ENCODE data around the gene MCOLN1.
A peak's percentile ranks its signal among the peaks of the same experiment; 100 is the strongest.
"Not testable (repeated sequence)": the region's sequence is repeated elsewhere in the genome, so short reads cannot be mapped to it uniquely, and the experiment has no call there.

MCOLN1 gene

DNA sequence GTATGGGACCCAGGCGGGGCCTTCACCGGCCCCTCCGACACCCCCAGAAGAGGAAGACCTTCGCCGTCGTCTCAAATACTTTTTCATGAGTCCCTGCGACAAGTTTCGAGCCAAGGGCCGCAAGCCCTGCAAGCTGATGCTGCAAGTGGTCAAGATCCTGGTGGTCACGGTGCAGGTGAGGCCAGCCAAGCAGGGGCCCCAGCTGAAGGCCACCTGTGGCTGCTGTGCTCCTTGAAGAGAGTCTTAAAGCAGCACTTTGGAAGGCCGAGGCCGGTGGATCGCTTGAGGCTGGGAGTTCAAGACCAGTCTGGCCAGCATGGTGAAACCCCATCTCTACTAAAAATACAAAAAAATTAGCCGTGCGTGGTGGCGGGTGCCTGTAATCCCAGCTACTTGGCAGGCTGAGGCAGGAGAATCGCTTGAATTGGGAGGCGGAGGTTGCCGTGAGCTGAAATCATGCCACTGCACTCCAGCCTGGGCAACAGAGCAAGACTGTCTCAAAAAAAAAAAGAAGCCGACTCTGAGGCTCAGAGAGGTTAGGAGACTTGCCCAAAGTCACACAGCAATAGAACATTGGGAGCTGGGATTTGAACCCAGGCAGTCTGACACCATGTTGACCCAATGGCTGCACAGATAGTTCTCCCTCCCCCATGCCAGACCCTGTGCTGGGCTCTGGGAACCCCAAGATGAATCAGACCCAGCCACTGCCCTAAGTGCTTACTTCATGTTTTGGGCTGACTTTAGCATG, 2.7 kb downstream of the MCOLN1 start:
- DNase-seq (ENCODE audit: low read depth in 2 of 2): no peak

DNA sequence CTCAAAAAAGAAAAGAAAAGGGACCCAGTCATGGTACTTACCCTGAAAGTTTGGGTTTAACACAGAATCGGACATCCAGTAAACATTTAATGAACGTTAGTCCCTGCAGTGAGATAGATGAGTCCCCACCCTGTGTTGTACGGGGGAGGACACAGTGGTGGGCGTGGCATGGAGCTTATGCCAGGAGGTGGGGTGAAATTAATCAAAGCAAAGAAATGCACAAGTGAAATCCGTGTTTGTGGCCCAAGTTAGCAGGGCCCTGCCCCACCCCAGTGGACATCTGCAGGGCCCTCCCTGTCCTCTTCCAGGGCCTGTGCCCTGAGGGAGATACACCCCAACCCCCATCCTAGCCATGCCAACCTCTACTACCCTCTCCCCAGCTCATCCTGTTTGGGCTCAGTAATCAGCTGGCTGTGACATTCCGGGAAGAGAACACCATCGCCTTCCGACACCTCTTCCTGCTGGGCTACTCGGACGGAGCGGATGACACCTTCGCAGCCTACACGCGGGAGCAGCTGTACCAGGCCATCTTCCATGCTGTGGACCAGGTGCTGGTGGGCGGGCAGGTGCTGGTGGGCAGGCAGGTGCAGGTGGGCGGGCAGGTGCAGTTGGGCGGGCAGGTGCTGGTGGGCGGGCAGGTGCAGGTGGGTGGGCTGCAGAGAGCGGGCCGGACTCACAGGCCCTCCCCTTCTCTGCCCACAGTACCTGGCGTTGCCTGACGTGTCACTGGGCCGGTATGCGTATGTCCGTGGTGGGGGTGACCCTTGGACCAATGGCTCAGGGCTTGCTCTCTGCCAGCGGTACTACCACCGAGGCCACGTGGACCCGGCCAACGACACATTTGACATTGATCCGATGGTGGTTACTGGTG, 3.9 kb downstream of the MCOLN1 start:
- DNase-seq (ENCODE audit: low read depth in 2 of 2): no peak

- DNase-seq (ENCODE audit: low read depth in 2 of 2): no peak
Observed at GRCh38 chr19:7527516-7528191, 5.2 kb downstream of the MCOLN1 start.

- no peak for DNase-seq (ENCODE audit: low read depth in 2 of 2)
Observed at GRCh38 chr19:7528192-7528519, 5.7 kb downstream of the MCOLN1 start.

DNA sequence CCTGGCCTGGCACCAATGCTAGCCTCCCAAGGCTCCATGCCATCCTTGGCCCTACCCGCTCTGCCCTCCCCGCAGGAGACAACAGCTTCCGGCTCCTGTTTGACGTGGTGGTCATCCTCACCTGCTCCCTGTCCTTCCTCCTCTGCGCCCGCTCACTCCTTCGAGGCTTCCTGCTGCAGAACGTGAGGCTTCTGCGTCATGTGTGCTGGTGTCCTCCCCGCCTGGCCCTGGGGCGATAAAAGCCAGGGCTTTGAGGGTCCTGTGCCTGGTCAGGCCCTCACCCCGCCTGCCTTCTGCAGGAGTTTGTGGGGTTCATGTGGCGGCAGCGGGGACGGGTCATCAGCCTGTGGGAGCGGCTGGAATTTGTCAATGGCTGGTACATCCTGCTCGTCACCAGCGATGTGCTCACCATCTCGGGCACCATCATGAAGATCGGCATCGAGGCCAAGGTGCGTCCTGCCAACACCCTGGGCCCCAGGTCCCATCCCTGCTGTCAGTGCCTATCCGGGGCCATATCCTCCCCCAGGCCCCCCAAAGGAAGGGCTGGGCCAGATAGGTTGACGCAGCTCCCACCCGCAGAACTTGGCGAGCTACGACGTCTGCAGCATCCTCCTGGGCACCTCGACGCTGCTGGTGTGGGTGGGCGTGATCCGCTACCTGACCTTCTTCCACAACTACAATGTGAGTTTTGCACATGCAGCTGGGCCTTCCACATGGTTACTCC, 6.3 kb downstream of the MCOLN1 start:
- no peak for DNase-seq (ENCODE audit: low read depth in 2 of 2)

DNA sequence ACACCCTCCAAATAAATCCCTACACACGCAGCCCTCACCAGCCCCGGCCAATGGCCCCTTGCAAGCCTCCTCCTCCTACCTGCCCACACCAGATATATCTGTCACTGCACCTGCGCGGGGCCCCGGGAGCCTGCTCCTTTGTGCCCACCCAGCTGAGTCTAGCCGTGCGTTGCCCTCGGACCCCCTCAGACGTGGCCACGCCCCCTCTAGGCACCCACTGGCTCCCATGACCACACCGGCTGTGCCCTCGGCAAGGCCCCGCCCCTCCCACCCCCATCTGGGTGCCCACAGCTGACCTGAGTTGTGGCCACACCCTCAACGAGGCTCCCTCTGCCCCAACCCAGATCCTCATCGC, 6.8 kb downstream of the MCOLN1 start:
- no peak for DNase-seq (ENCODE audit: low read depth in 2 of 2)

GRCh38 chr19:7529610-7530490, 7.4 kb downstream of the MCOLN1 start:
- DNase-seq (ENCODE audit: low read depth in 2 of 2): no peak

GRCh38 chr19:7533281-7533885, 11.0 kb downstream of the MCOLN1 start:
- no peak for DNase-seq (ENCODE audit: low read depth in 2 of 2)

GRCh38 chr19:7533925-7534480, 11.6 kb downstream of the MCOLN1 start:
- peak; percentile 61 to 66 for DNase-seq (ENCODE audit: low read depth in 2 of 2)

GRCh38 chr19:7534531-7535046, 12.2 kb downstream of the MCOLN1 start:
- DNase-seq (ENCODE audit: low read depth in 2 of 2): no peak

DNA sequence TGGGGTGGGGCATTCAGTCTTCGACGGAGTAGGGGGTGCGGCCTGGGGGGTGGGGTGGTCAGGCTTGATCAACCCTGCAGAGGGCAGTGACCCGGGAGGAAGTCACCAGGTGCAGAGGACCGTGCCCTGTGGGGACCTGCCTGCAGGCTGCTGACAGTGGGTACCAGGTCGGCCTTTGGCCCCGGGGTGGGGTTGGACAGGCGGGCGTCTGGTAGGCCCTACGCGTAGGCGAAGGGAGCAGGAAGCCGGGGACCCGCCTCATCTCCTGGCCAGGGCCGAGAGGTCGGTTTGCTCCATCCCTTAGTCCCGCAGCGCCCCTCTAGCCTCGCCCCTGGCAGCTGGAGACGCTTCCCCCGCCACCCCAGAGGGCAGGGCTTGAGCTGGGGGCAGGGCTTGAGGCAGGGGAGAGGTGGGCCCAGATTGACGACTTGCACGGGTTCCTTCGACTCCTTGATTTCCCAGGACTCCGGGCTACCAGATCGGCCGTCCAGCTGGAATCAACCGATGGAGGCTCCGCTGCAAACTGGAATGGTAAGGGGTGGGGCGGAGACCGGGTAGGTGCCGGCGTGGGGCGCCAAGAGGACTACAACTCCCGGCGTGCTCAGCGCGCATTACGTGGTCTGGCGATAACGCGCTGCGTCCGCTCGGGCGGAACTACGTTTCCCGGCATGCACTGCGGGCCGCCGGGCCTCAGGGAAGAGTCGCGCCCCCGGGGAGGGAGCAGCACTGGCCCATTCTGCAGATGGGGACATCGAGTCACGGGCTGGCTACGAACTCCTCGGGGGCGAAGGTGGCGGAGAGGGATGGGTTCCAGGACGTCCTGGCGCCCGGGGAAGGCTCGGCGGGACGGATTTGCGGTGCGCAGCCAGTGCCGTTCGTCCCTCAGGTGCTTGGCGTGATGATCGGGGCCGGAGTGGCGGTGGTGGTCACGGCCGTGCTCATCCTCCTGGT, 12.9 kb downstream of the MCOLN1 start, which contains the start of gene PNPLA6:
TSS of gene PNPLA6 (plus strand) at position 671 of the 951 bp plus-strand sequence. CDS start at position 743, 72 bp downstream.
- DNase-seq (ENCODE audit: low read depth in 2 of 2): peak; percentile 74 to 89

DNA sequence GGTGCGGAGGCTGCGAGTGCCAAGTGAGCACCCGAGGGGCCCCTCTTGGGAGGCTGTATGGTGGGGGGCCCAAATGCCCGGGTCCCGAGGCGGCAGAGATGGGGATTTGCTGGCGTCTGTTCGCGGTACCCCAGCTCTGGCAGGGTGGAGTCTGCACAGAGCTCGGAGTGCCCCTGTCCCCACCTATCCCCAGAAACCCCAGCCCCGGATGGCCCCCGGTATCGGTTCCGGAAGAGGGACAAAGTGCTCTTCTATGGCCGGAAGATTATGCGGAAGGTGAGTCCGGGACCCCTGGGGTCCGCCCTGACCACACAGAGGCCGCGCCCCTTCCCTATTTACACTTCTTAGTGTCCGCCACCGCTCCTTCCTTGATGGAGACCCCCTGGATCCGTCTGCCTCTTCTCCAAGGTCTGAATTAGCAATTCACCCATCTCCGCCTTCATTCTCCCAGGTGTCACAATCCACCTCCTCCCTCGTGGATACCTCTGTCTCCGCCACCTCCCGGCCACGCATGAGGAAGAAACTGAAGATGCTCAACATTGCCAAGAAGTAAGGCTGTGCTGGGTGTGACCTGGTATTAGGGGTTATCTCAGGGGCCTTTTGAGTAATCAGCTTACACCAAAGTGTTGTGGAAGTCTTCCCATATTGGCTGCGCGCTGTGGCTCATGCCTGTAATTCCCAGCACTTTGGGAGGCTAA, 13.7 kb downstream of the MCOLN1 start:
- no peak for DNase-seq (ENCODE audit: low read depth in 2 of 2)

DNA sequence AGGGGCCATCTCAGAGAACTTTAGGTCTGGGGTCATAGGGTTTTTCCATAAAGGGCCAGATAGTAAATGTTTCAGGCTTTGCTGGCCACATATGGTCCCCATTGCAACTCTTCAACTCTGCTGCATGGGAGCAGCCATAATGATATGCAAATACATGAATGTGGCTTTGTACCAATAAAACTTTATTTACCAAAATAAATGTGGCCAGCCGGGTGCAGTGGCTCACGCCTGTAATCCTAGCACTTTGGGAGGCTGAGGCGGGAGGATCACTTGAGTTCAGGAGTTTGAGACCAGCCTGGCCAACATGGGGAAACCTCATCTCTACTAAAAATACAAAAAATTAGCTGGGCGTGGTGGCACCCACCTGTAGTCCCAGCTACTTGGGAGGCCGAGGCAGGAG, 16.6 kb downstream of the MCOLN1 start:
- not testable (repeated sequence) for DNase-seq (ENCODE audit: low read depth in 2 of 2)

DNA sequence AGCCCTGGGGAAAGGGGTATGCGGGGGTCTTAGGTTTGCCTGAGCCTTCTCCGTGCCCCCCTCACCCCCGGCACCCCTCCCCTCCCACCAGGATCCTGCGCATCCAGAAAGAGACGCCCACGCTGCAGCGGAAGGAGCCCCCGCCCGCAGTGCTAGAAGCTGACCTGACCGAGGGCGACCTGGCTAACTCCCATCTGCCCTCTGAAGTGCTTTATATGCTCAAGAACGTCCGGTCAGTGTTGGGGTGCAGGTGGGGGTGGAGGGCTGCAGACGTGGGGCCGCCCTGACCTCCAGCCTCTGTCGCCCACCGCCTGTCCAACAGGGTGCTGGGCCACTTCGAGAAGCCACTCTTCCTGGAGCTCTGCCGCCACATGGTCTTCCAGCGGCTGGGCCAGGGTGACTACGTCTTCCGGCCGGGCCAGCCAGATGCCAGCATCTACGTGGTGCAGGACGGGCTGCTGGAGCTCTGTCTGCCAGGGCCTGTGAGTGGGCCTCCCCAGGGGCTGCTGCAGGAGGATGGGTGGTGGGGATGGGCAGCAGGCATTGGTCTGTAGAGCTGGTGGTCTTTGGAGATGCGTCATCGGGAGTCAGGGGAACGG, 17.5 kb downstream of the MCOLN1 start:
- DNase-seq (ENCODE audit: low read depth in 2 of 2): no peak

DNA sequence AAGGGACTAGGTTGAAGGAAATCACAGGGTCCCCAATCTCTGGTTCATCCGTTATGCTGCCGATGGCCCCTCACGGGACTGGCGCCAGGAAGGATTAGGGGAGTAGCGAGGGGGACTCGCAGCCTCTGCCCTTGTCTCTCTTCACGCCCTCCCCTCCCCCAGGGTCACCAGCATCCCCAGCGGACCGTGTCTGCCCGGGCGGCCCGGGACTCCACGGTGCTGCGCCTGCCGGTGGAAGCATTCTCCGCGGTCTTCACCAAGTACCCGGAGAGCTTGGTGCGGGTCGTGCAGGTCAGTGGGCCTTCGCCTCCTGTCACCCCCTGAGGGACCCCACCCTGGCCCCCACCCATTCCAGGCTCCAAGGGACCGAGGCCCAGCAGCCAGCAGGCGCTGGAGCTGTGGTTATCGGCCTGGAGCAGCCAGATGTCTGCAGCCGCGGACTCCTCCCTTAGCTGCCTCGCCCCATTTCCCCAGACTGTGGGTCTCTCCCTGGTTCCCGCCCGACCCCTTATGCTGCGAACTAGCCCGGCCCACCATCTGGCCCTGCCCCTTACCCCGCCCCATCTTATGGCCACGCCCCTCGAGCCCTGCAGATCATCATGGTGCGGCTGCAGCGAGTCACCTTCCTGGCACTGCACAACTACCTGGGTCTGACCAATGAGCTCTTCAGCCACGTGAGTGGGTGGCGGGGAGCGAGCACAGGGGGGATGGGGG, 18.5 kb downstream of the MCOLN1 start:
- no peak for DNase-seq (ENCODE audit: low read depth in 2 of 2)

DNA sequence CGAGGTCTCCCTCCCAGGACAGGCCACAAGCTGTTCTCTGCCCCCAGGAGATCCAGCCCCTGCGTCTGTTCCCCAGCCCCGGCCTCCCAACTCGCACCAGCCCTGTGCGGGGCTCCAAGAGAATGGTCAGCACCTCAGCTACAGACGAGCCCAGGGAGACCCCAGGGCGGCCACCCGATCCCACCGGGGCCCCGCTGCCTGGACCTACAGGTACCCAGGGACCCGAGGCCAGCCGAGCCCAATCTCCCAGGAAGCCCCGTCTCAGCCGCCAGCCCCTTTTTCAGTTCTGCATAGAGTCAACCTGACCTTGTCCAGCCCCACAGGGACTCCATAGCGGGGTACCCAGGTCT, 19.0 kb downstream of the MCOLN1 start:
- no peak for DNase-seq (ENCODE audit: low read depth in 2 of 2)

DNA sequence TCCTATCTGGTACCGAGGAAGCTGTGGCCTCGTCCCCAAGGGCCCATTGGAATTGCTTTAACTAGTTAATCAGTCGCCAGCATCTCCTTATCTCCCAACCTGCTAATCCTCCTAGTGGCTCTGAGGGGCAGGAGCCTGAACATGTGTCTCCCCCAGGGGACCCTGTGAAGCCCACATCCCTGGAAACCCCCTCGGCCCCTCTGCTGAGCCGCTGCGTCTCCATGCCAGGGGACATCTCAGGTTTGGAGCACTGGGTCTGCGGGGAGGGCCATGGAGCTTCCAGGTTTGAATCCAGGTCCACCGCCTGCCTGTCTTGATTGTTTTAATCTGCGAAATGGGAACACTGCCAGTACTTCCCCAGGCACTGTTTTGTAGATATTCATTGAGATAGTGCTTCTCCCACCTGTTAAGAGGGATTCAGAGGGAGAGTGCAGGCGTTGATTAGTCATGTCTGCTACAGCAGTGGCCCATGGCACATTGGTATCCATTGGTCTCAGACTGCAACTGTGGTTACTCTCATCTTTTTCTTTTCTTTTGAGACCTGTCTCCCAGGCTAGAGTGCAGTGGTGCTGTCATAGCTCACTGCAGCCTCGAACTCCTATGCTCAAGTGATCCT, 19.5 kb downstream of the MCOLN1 start:
- no peak for DNase-seq (ENCODE audit: low read depth in 2 of 2)

All from stimulated activated CD4-positive, alpha-beta T cell treated with anti-CD3 and anti-CD28 coated beads, Interleukin-1b, Interleukin-23, amount 100 ng/mL, for 1 hour (primary cell).